Measurements from ENCODE around the gene SLC26A9. TPM values are rescaled to one million over a fixed set of nuclear protein-coding genes. Genes with fewer than 3 reads are reported as not detected.

Gene SLC26A9
- total and polyA plus RNA-seq, 2 of the 4 experiments (the other 2 are of a cell fraction), result not detected

- WGBS, 2 experiments (ENCODE audit: extremely low coverage in 2 of 2, insufficient read length in 1 of 2), result no CpG with 5 or more reads among the region's 11 CpGs
Measured at GRCh38 chr1:205954819-205955404, 11.7 kb upstream of the SLC26A9 start.

More at GRCh38 chr1:205954819-205955404, 11.7 kb upstream of the SLC26A9 start:
- ATAC-seq (ENCODE audit: low read depth) (no peak), DNase-seq (no peak)
- no peak overlapping the region for H3K56ac ChIP-seq (ENCODE audit: extremely low read depth, insufficient read depth, low read length)
- no peak overlapping the region for H3K4ac ChIP-seq (ENCODE audit: low read depth, low read length)
- H3K27ac ChIP-seq (ENCODE audit: insufficient read depth, low read length), result no peak overlapping the region
- H3K4me2 ChIP-seq (ENCODE audit: low read depth, low read length), result no peak overlapping the region
- no peaks in the 10 kb centered on the region for H3K4me1 ChIP-seq (ENCODE audit: control insufficient read depth, insufficient read depth, low read length)
- no peak overlapping the region for H2BK20ac ChIP-seq (ENCODE audit: low read depth, low read length)
- no peaks in the 10 kb centered on the region for H4K20me1 ChIP-seq (ENCODE audit: insufficient read depth, low read length)
- no peaks in the 10 kb centered on the region for H3K36me3 ChIP-seq (ENCODE audit: control insufficient read depth, insufficient read depth, low read length)
- no peak overlapping the region for H3K4me3 ChIP-seq (ENCODE audit: insufficient read depth, low read depth, low read length)
- H3K9ac ChIP-seq (ENCODE audit: low read depth, low read length), result no peak overlapping the region
- no peak overlapping the region for H2AK5ac ChIP-seq (ENCODE audit: low read depth, low read length)
- H3K27me3 ChIP-seq (ENCODE audit: control insufficient read depth, insufficient read depth, low read length), result peaks cover 59% of the 10 kb centered on the region
- H3K9me1 ChIP-seq (ENCODE audit: insufficient read depth, low read length), result peaks cover 3% of the 10 kb centered on the region; the same call in 1 of the 2 replicates
- intact Hi-C loops (cut with micrococcal nuclease), result no loop called here
- H2BK120ac ChIP-seq (ENCODE audit: low read depth, low read length), result no peak overlapping the region
- H2AK9ac ChIP-seq (replicated peaks; ENCODE audit: low read depth, low read length, poor library complexity), result no peak overlapping the region
- no peak overlapping the region for H4K8ac ChIP-seq (ENCODE audit: low read depth in 2 of 2, low read length in 2 of 2)
- no peak overlapping the region for H2BK5ac ChIP-seq (ENCODE audit: low read depth, low read length, poor library complexity, severe bottlenecking)
- in situ Hi-C loops (cut with MboI; ENCODE audit: low sequenced_read_pairs), result no loop called here
- H3K9me3 ChIP-seq (ENCODE audit: control insufficient read depth, insufficient read depth, low read length), result no peaks in the 10 kb centered on the region
- no peak for TF ChIP-seq NFE2L2 (IDR thresholded peaks at IDR 0.05; ENCODE audit: low read depth, low read length)
- no peak for TF ChIP-seq RAD21 (IDR thresholded peaks at IDR 0.05; ENCODE audit: low read length)
- TF ChIP-seq RCOR1 (IDR thresholded peaks at IDR 0.05; ENCODE audit: insufficient replicate concordance, low read length), result no peak
- TF ChIP-seq SMC3 (IDR thresholded peaks at IDR 0.05; ENCODE audit: low read depth, low read length), result no peak
- no peak for TF ChIP-seq BHLHE40 (IDR thresholded peaks at IDR 0.05; ENCODE audit: low read depth, low read length)
- TF ChIP-seq RFX5 (IDR thresholded peaks at IDR 0.05; ENCODE audit: low read depth, low read length), result no peak
- TF ChIP-seq FOS (IDR thresholded peaks at IDR 0.05; ENCODE audit: low read depth, low read length), result no peak
- TF ChIP-seq CTCF (conservative IDR thresholded peaks at IDR 0.05; ENCODE audit: low read depth, low read length), result no peak
- TF ChIP-seq POLR2A (IDR thresholded peaks at IDR 0.05; ENCODE audit: low read depth, low read length), result no peak
- TF ChIP-seq CEBPB (IDR thresholded peaks at IDR 0.05; ENCODE audit: low read depth, low read length), result no peak
- TF ChIP-seq MAZ (IDR thresholded peaks at IDR 0.05; ENCODE audit: borderline replicate concordance, low read depth, low read length), result no peak
- TF ChIP-seq, protein P1, sequence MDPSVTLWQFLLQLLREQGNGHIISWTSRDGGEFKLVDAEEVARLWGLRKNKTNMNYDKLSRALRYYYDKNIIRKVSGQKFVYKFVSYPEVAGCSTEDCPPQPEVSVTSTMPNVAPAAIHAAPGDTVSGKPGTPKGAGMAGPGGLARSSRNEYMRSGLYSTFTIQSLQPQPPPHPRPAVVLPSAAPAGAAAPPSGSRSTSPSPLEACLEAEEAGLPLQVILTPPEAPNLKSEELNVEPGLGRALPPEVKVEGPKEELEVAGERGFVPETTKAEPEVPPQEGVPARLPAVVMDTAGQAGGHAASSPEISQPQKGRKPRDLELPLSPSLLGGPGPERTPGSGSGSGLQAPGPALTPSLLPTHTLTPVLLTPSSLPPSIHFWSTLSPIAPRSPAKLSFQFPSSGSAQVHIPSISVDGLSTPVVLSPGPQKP (IDR thresholded peaks at IDR 0.05; ENCODE audit: borderline replicate concordance, low read depth, low read length), result no peak
- TF ChIP-seq, protein P2, sequence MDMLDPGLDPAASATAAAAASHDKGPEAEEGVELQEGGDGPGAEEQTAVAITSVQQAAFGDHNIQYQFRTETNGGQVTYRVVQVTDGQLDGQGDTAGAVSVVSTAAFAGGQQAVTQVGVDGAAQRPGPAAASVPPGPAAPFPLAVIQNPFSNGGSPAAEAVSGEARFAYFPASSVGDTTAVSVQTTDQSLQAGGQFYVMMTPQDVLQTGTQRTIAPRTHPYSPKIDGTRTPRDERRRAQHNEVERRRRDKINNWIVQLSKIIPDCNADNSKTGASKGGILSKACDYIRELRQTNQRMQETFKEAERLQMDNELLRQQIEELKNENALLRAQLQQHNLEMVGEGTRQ (IDR thresholded peaks at IDR 0.05; ENCODE audit: low read depth, low read length), result no peak
- no peak for TF ChIP-seq MXI1 (IDR thresholded peaks at IDR 0.05; ENCODE audit: borderline replicate concordance, low read depth, low read length)
- no peak overlapping the region for H3K23ac ChIP-seq (ENCODE audit: low read depth, low read length)
- H3K14ac ChIP-seq (replicated peaks; ENCODE audit: low read depth, low read length), result no peak overlapping the region
- no peak overlapping the region for H2AFZ ChIP-seq (replicated peaks; ENCODE audit: low read length, poor library complexity)
- H3K79me1 ChIP-seq (ENCODE audit: low read depth in 1 of 2, low read length in 2 of 2), result no peaks in the 10 kb centered on the region
- no peak overlapping the region for H3K18ac ChIP-seq (ENCODE audit: low read depth, low read length)
- no TSS peak for BruUV-seq (replicated peaks)
- dilution Hi-C loops (cut with HindIII; ENCODE audit: low sequenced_read_pairs, unreplicated experiment), result no loop called here
- H4K91ac ChIP-seq (ENCODE audit: insufficient read depth, low read depth, low read length), result no peak overlapping the region
- CTCF ChIA-PET, result no interaction called here
- H4K5ac ChIP-seq (ENCODE audit: low read depth, low read length), result no peak overlapping the region
- H2BK15ac ChIP-seq (ENCODE audit: low read depth, low read length), result no peak overlapping the region
- POLR2A ChIA-PET (ENCODE audit: unreplicated experiment), result no interaction called here
